Common myeloid progenitor, CD34-positive (primary cell): ENCODE measurements around the gene GOLGA6L24.
"Not testable (repeated sequence)": the region's sequence is repeated elsewhere in the genome, so short reads cannot be mapped to it uniquely, and the experiment has no call there.

ENCODE experiments used
- CTCF ChIA-PET: fragments of 350-600 bp; sonication (Branson Sonifier 250); formaldehyde crosslinking; loops from one replicate; lab custom pipeline; 2021; ENCODE audit warnings: antibody characterized with exemption; lab: Charles Lee
- POLR2A ChIA-PET: fragments of 350-600 bp; sonication (Branson Sonifier 250); formaldehyde crosslinking; loops from one replicate; lab custom pipeline; 2021; ENCODE audit warnings: antibody characterized with exemption; lab: Charles Lee
- DNase-seq, 3 donors: peaks; one replicate each; pipeline versions ENCODE4 v3.0.0 to v3.0.0-alpha.2; 2013
- H3K27ac ChIP-seq, 2 experiments: 1 replicate in 1 of 2; 2 replicates in 1 of 2; pipeline ENCODE4 v1.7.0; 2013; ENCODE audit warnings: inconsistent platforms in 2 of 2, low read length in 2 of 2, mild to moderate bottlenecking in 2 of 2, low read depth in 1 of 2, moderate library complexity in 1 of 2; ENCODE audit not compliant: severe bottlenecking in 2 of 2, insufficient read depth in 1 of 2, poor library complexity in 1 of 2
- H3K27me3 ChIP-seq, 5 experiments: replicated peaks in 2 of 5; 1 replicate in 3 of 5; 2 replicates in 2 of 5; pipeline versions ENCODE4 v1.6.1 to v1.7.0; 2013; ENCODE audit warnings: low read length in 4 of 5, mild to moderate bottlenecking in 2 of 5, moderate library complexity in 2 of 5, inconsistent platforms in 1 of 5; ENCODE audit not compliant: insufficient read depth in 5 of 5, control insufficient read depth in 4 of 5
- H3K36me3 ChIP-seq, 4 experiments: 1 replicate in 2 of 4; 2 replicates in 2 of 4; pipeline versions ENCODE4 v1.6.1 to v1.7.0; 2013; ENCODE audit warnings: low read length in 3 of 4, control low read depth in 1 of 4, mild to moderate bottlenecking in 1 of 4; ENCODE audit not compliant: control insufficient read depth in 4 of 4, insufficient read depth in 4 of 4
- H3K4me1 ChIP-seq, 4 experiments: 1 replicate in 3 of 4; 2 replicates in 1 of 4; pipeline versions ENCODE4 v1.6.1 to v1.7.1; 2013; ENCODE audit warnings: low read length in 3 of 4, mild to moderate bottlenecking in 3 of 4, control low read depth in 1 of 4, inconsistent platforms in 1 of 4, moderate library complexity in 1 of 4; ENCODE audit not compliant: control insufficient read depth in 4 of 4, insufficient read depth in 4 of 4; ENCODE audit errors: control extremely low read depth in 1 of 4
- H3K4me3 ChIP-seq, 7 experiments: 1 replicate in 4 of 7; 2 replicates in 3 of 7; pipeline versions ENCODE4 v1.5.1 to v1.7.0; 2013; ENCODE audit warnings: mild to moderate bottlenecking in 7 of 7, low read length in 6 of 7, moderate library complexity in 6 of 7, inconsistent platforms in 2 of 7, low read depth in 2 of 7, control low read depth in 1 of 7; ENCODE audit not compliant: insufficient read depth in 4 of 7, control insufficient read depth in 1 of 7; ENCODE audit errors: extremely low read depth in 1 of 7
- H3K9me3 ChIP-seq, 5 experiments: 1 replicate in 4 of 5; 2 replicates in 1 of 5; pipeline versions ENCODE4 v1.6.1 to v1.7.1; 2013; ENCODE audit warnings: low read length in 4 of 5, mild to moderate bottlenecking in 2 of 5, inconsistent platforms in 1 of 5, low read depth in 1 of 5, moderate library complexity in 1 of 5; ENCODE audit not compliant: control insufficient read depth in 4 of 5, insufficient read depth in 2 of 5; ENCODE audit errors: control extremely low read depth in 1 of 5
- WGBS: methylation state at CpG from one replicate; pipeline ENCODE4 v1.1.5; 2013; ENCODE audit not compliant: insufficient coverage; 5-methylcytosine and 5-hydroxymethylcytosine counted together

GOLGA6L24 gene

DNA sequence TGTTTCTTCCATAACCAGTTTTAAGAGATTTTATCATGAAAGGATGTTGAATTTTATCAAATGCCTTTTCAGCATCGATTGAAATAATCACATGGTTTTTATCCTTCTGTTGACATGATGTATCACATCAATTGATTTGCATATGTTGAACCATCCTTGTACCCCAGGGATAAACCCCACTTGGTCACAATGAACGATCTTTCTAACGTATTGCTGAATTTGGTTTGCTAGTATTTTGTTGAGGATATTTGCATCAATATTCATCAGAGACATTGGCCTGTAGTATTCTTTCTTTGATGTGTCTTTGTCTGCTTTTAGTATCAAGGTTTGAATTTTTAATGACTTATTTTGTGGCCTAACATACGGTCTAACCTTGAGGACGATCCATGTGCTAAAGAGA lies 49.2 kb downstream of the GOLGA6L24 start:
- H3K4me1 ChIP-seq, CTCF ChIA-PET, POLR2A ChIA-PET, H3K4me3 ChIP-seq, H3K27me3 ChIP-seq, DNase-seq, H3K27ac ChIP-seq: not testable (repeated sequence)
- peaks cover 0 to 20% (median 3%) of the 10 kb centered on the region in 4 experiments for H3K36me3 ChIP-seq
- peaks cover 0 to 12% (median 4%) of the 10 kb centered on the region in 5 experiments for H3K9me3 ChIP-seq
- WGBS: no CpG with 5 or more reads among the region's 5 CpGs
